PFSK-1 (cell line): ENCODE results near the gene TWF2.

Experiments used
- POLR2AphosphoS5 ChIP-seq: IDR thresholded peaks from 2 replicates; pipeline ENCODE4 v1.6.1; 2012; ENCODE audit warnings: low read depth, mild to moderate bottlenecking, control low read depth, low read length, moderate library complexity
- SIN3A ChIP-seq: IDR thresholded peaks from 2 replicates; pipeline ENCODE4 v1.6.1; 2012; ENCODE audit warnings: mild to moderate bottlenecking, low read length, moderate library complexity, borderline replicate concordance; ENCODE audit not compliant: insufficient read depth
- TAF1 ChIP-seq: IDR thresholded peaks from 2 replicates; pipeline ENCODE4 v1.6.1; 2012; ENCODE audit warnings: low read length, control low read depth, borderline replicate concordance; ENCODE audit not compliant: insufficient read depth
- TF ChIP-seq, protein P1 (sequence below), 2 experiments: IDR thresholded peaks; 2 replicates each; pipeline versions ENCODE4 v1.6.1 to v1.8.0; 2011 to 2012; ENCODE audit warnings: low read depth in 2 of 2, low read length in 2 of 2, control low read depth in 1 of 2, inconsistent platforms in 1 of 2, mild to moderate bottlenecking in 1 of 2, moderate library complexity in 1 of 2; ENCODE audit not compliant: insufficient read depth in 1 of 2

DNA sequence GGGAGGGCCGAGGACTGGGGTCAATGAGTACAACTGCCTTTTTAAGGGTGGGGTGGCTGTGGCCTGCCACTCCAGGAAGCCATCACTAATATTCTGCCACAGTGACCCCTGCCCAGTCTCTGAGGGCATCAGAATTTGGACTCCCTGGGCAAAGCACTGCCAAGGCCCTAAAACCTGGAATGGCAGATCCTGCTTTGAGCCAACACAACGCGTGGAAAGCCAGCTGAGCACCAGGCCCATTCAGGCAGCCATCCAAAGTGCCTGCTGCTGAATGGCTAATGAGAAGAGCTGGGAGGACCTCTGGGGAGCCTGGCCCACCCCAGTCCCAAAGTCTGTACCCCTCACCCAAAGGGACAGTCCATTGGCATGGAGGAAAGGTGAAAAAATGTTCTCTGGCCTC, 5.0 kb downstream of the TWF2 start:
- TF ChIP-seq TAF1 (no peak), SIN3A (no peak), POLR2AphosphoS5 (no peak)
- TF ChIP-seq, protein P1, sequence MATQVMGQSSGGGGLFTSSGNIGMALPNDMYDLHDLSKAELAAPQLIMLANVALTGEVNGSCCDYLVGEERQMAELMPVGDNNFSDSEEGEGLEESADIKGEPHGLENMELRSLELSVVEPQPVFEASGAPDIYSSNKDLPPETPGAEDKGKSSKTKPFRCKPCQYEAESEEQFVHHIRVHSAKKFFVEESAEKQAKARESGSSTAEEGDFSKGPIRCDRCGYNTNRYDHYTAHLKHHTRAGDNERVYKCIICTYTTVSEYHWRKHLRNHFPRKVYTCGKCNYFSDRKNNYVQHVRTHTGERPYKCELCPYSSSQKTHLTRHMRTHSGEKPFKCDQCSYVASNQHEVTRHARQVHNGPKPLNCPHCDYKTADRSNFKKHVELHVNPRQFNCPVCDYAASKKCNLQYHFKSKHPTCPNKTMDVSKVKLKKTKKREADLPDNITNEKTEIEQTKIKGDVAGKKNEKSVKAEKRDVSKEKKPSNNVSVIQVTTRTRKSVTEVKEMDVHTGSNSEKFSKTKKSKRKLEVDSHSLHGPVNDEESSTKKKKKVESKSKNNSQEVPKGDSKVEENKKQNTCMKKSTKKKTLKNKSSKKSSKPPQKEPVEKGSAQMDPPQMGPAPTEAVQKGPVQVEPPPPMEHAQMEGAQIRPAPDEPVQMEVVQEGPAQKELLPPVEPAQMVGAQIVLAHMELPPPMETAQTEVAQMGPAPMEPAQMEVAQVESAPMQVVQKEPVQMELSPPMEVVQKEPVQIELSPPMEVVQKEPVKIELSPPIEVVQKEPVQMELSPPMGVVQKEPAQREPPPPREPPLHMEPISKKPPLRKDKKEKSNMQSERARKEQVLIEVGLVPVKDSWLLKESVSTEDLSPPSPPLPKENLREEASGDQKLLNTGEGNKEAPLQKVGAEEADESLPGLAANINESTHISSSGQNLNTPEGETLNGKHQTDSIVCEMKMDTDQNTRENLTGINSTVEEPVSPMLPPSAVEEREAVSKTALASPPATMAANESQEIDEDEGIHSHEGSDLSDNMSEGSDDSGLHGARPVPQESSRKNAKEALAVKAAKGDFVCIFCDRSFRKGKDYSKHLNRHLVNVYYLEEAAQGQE (IDR thresholded peaks at IDR 0.05; ENCODE audit: insufficient read depth in 1 of 2, low read depth in 2 of 2, low read length in 2 of 2), result no peak
